GM23248 (cell line): ENCODE data around the gene KRTAP11-1. TPM values are rescaled to one million over a fixed set of nuclear protein-coding genes. Genes with fewer than 3 reads are reported as not detected.

Source experiments
- DNase-seq: peaks from one replicate; pipeline ENCODE4 v3.0.0-alpha.2; 2015
- H2AFZ ChIP-seq: fragments of 200-600 bp; sonication (generic); 2 replicates; pipeline ENCODE4 v1.6.1; 2016; ENCODE audit warnings: antibody characterized with exemption
- H3F3A ChIP-seq: fragments of 200-600 bp; sonication (generic); 2 replicates; pipeline ENCODE4 v1.6.1; 2016; ENCODE audit warnings: mild to moderate bottlenecking, antibody characterized with exemption, mixed run types; ENCODE audit not compliant: insufficient read depth
- H3K27ac ChIP-seq: fragments of 200-600 bp; sonication (generic); 2 replicates; pipeline ENCODE4 v1.5.1; 2016; ENCODE audit warnings: mild to moderate bottlenecking
- H3K27me3 ChIP-seq: fragments of 200-600 bp; sonication (generic); replicated peaks from 2 replicates; pipeline ENCODE4 v1.6.1; 2016; ENCODE audit warnings: mild to moderate bottlenecking; ENCODE audit not compliant: insufficient read depth
- H3K36me3 ChIP-seq: fragments of 200-600 bp; sonication (generic); 2 replicates; pipeline ENCODE4 v1.6.1; 2016; ENCODE audit warnings: low read depth, mild to moderate bottlenecking
- H3K4me1 ChIP-seq: fragments of 200-600 bp; sonication (generic); 2 replicates; pipeline ENCODE4 v1.6.1; 2016; ENCODE audit warnings: mild to moderate bottlenecking; ENCODE audit not compliant: insufficient read depth
- H3K4me2 ChIP-seq: fragments of 200-600 bp; sonication (generic); one replicate; pipeline ENCODE4 v1.6.1; 2016; ENCODE audit warnings: mild to moderate bottlenecking; ENCODE audit not compliant: unreplicated experiment
- H3K4me3 ChIP-seq: fragments of 200-600 bp; sonication (generic); 2 replicates; pipeline ENCODE4 v1.5.1; 2016; ENCODE audit warnings: mild to moderate bottlenecking
- H3K79me2 ChIP-seq: fragments of 200-600 bp; sonication (generic); 2 replicates; pipeline ENCODE4 v1.6.1; 2016; ENCODE audit warnings: mild to moderate bottlenecking; ENCODE audit not compliant: insufficient read depth
- H3K9ac ChIP-seq: fragments of 200-600 bp; sonication (generic); 2 replicates; pipeline ENCODE4 v1.6.1; 2016; ENCODE audit warnings: mild to moderate bottlenecking
- H3K9me2 ChIP-seq: fragments of 200-600 bp; sonication (generic); 2 replicates; pipeline ENCODE4 v1.6.1; 2016; ENCODE audit warnings: mixed run types, mild to moderate bottlenecking, moderate library complexity; ENCODE audit not compliant: insufficient read depth
- H3K9me3 ChIP-seq: fragments of 200-600 bp; sonication (generic); one replicate; pipeline ENCODE4 v1.6.1; 2017; ENCODE audit warnings: low read depth
- H4K20me1 ChIP-seq: fragments of 200-600 bp; sonication (generic); 2 replicates; pipeline ENCODE4 v1.6.0; 2016; ENCODE audit not compliant: insufficient read depth
- EZH2 ChIP-seq: fragments of 200-600 bp; sonication (generic); IDR thresholded peaks from 2 replicates; pipeline ENCODE4 v1.6.1; 2018; ENCODE audit warnings: antibody characterized with exemption, mild to moderate bottlenecking; ENCODE audit not compliant: insufficient read depth, poor library complexity, severe bottlenecking
- EZH2phosphoT487 ChIP-seq: fragments of 200-600 bp; sonication (generic); IDR thresholded peaks from 2 replicates; pipeline ENCODE4 v1.6.1; 2018; ENCODE audit warnings: antibody characterized with exemption, moderate library complexity, mild to moderate bottlenecking, low read depth; ENCODE audit not compliant: insufficient read depth
- WGBS, 2 experiments: methylation state at CpG; one replicate each; pipeline ENCODE4 v1.1.6; 2015 to 2017; ENCODE audit warnings: low lambda C conversion rate in 2 of 2, low coverage in 1 of 2; ENCODE audit errors: missing lambda C conversion rate in 2 of 2; 5-methylcytosine and 5-hydroxymethylcytosine counted together
- in situ Hi-C: fragments of 300-500 bp; cut with MboI; formaldehyde crosslinking; loops from 2 replicates; pipeline ENCODE4 v1.15.0; 2020
- polyA plus RNA-seq: library from polyadenylated mRNA; unstranded; fragments of >200 nt; fragmentation: Nextera tagmentation; extraction: Ambion mirVana; gene quantifications from 2 replicates; pipeline ENCODE4 v1.2.1, GENCODE V29; 2016
- total RNA-seq: library from RNA; depleted of rRNA; stranded (reverse); fragments of >200 nt; shearing (Covaris generic); gene quantifications from 2 replicates; pipeline ENCODE4 v1.2.3, GENCODE V29; 2014

The KRTAP11-1 gene
- total and polyA plus RNA-seq, 2 experiments from 2014 or later = not detected

- TF ChIP-seq EZH2 (no peak), EZH2phosphoT487 (no peak)
- H3K4me3 ChIP-seq = no peak overlapping the region
- no peaks in the 10 kb centered on the region for H3K4me1 ChIP-seq
- H3K4me2 ChIP-seq = no peak overlapping the region
- H3K27me3 ChIP-seq = no peaks in the 10 kb centered on the region
- 16 to 19% methylated on average over 4 of the region's 4 CpGs for WGBS, 2 experiments
- no peak overlapping the region for H3K9ac ChIP-seq
- no peaks in the 10 kb centered on the region for H3K79me2 ChIP-seq
- H3K27ac ChIP-seq = no peak overlapping the region
- in situ Hi-C loops = no loop called here
- H3K9me2 ChIP-seq = no peaks in the 10 kb centered on the region
- no peaks in the 10 kb centered on the region for H4K20me1 ChIP-seq
- no peaks in the 10 kb centered on the region for H3F3A ChIP-seq
- H3K36me3 ChIP-seq = no peaks in the 10 kb centered on the region
- H3K9me3 ChIP-seq = no peaks in the 10 kb centered on the region
- DNase-seq = no peak
- H2AFZ ChIP-seq = no peak overlapping the region
Observed at GRCh38 chr21:30900881-30901280, 19.5 kb upstream of the KRTAP11-1 start.

GRCh38 chr21:30882866-30883597, 1.7 kb upstream of the KRTAP11-1 start:
- no peaks in the 10 kb centered on the region for H3K9me2 ChIP-seq
- H3K36me3 ChIP-seq = no peaks in the 10 kb centered on the region
- H3K27me3 ChIP-seq = no peaks in the 10 kb centered on the region
- DNase-seq = no peak
- no peak overlapping the region for H3K9ac ChIP-seq
- H3K27ac ChIP-seq = no peak overlapping the region
- no peak overlapping the region for H3K4me3 ChIP-seq
- H3K4me1 ChIP-seq = no peaks in the 10 kb centered on the region
- H3K79me2 ChIP-seq = no peaks in the 10 kb centered on the region
- H3F3A ChIP-seq = no peaks in the 10 kb centered on the region
- no peak overlapping the region for H2AFZ ChIP-seq
- TF ChIP-seq EZH2 (no peak), EZH2phosphoT487 (no peak)
- H3K4me2 ChIP-seq = no peak overlapping the region
- H3K9me3 ChIP-seq = no peaks in the 10 kb centered on the region
- WGBS, 2 experiments = 34 to 36% methylated on average over 8 of the region's 8 CpGs
- in situ Hi-C loops = no loop called here
- H4K20me1 ChIP-seq = no peaks in the 10 kb centered on the region

DNA sequence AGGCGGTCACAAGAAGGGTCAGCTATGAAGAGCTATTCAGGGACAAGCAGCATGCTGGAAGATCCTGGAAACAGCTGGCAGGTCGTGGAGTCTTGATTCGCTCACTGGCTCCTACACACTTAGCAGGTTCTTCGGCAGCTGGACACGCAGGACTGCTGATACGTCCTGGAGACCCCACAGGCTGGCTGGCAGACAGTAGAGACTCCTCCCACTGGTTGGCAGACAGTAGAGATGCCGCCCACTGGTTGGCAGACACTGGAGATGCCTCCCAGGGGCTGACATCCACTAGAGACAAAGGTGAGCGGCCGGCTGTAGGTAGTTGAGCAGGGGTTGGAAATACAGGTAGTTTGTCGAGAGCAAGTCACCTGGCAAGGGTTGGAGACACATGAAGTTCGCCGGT, 466 bp downstream of the KRTAP11-1 start:
- TF ChIP-seq EZH2 = no peak
- TF ChIP-seq EZH2phosphoT487 = no peak
- no peak for DNase-seq
- WGBS, 2 experiments = 28 to 31% methylated on average over 12 of the region's 12 CpGs

DNA sequence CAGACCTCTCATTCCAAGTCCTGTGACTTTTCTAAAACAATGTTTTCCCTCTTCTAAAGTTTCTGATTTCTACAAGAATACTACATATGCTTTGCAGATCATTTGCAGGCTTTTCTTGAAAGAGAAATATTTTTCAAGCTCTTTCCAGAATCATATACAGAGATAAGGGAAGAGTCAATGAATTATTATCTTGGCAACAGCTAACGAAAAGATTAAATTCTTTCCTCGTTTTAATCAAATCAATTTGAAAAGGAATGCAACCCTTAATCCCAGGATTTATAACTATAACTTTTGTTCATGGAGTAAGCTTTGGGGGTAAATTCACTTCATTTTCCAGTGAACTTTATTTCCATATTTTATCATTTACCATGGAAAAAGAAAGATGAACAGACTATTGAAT, 6.9 kb downstream of the KRTAP11-1 start:
- Histone ChIP-seq H3K9ac (no peak overlapping the region), H3K9me2 (no peaks in the 10 kb centered on the region), H3F3A (no peaks in the 10 kb centered on the region), H3K27me3 (no peaks in the 10 kb centered on the region), H3K9me3 (no peaks in the 10 kb centered on the region), H3K27ac (no peak overlapping the region), H4K20me1 (no peaks in the 10 kb centered on the region), H3K4me2 (no peak overlapping the region), H2AFZ (no peak overlapping the region), H3K36me3 (no peaks in the 10 kb centered on the region), H3K4me3 (no peak overlapping the region), H3K4me1 (no peaks in the 10 kb centered on the region), H3K79me2 (no peaks in the 10 kb centered on the region)
- TF ChIP-seq EZH2 = no peak
- TF ChIP-seq EZH2phosphoT487 = no peak
- WGBS, 2 experiments = 24 to 30% methylated on average over 2 of the region's 2 CpGs
- no peak for DNase-seq
- in situ Hi-C loops = no loop called here

More for the DNA sequence above, 466 bp downstream of the KRTAP11-1 start:
- H3K27ac ChIP-seq = no peak overlapping the region
- no peaks in the 10 kb centered on the region for H3K79me2 ChIP-seq
- H3K4me3 ChIP-seq = no peak overlapping the region
- no peaks in the 10 kb centered on the region for H3K27me3 ChIP-seq
- in situ Hi-C loops = no loop called here
- H3K9me2 ChIP-seq = no peaks in the 10 kb centered on the region
- H2AFZ ChIP-seq = no peak overlapping the region
- no peak overlapping the region for H3K4me2 ChIP-seq
- H4K20me1 ChIP-seq = no peaks in the 10 kb centered on the region
- no peaks in the 10 kb centered on the region for H3K36me3 ChIP-seq
- H3K9ac ChIP-seq = no peak overlapping the region
- no peaks in the 10 kb centered on the region for H3F3A ChIP-seq
- H3K9me3 ChIP-seq = no peaks in the 10 kb centered on the region
- H3K4me1 ChIP-seq = no peaks in the 10 kb centered on the region
